Neural progenitor cell (in vitro differentiated cells): ENCODE results near the gene POLDIP2. TPM values are rescaled to one million over a fixed set of nuclear protein-coding genes. Genes with fewer than 3 reads are reported as not detected.

ENCODE experiments used
- DNase-seq: peaks from one replicate; pipeline ENCODE4 v3.0.0-alpha.2; 2016; ENCODE audit warnings: low spot score
- H2AFZ ChIP-seq: fragments of 200-600 bp; sonication (generic); replicated peaks from 2 replicates; pipeline ENCODE4 v1.6.1; 2016; ENCODE audit warnings: antibody characterized with exemption
- H3F3A ChIP-seq: fragments of 200-600 bp; sonication (generic); 2 replicates; pipeline ENCODE4 v1.6.1; 2016; ENCODE audit warnings: antibody characterized with exemption, low read depth
- H3K27ac ChIP-seq: fragments of 200-600 bp; sonication (generic); 2 replicates; pipeline ENCODE4 v1.5.1; 2016; ENCODE audit warnings: mild to moderate bottlenecking
- H3K27me3 ChIP-seq: fragments of 200-600 bp; sonication (generic); 2 replicates; pipeline ENCODE4 v1.6.1; 2016; ENCODE audit warnings: mild to moderate bottlenecking, moderate library complexity
- H3K36me3 ChIP-seq: fragments of 200-600 bp; sonication (generic); 2 replicates; pipeline ENCODE4 v1.5.1; 2016
- H3K4me1 ChIP-seq: fragments of 200-600 bp; sonication (generic); 2 replicates; pipeline ENCODE4 v1.6.1; 2016; ENCODE audit warnings: mixed run types
- H3K4me2 ChIP-seq: fragments of 200-600 bp; sonication (generic); 2 replicates; pipeline ENCODE4 v1.6.1; 2016
- H3K4me3 ChIP-seq: fragments of 200-600 bp; sonication (generic); 2 replicates; pipeline ENCODE4 v1.5.1; 2016
- H3K79me2 ChIP-seq: fragments of 200-600 bp; sonication (generic); 2 replicates; pipeline ENCODE4 v1.6.1; 2016; ENCODE audit warnings: low read depth
- H3K9ac ChIP-seq: fragments of 200-600 bp; sonication (generic); 2 replicates; pipeline ENCODE4 v1.6.1; 2016
- H3K9me3 ChIP-seq: fragments of 200-600 bp; sonication (generic); 2 replicates; pipeline ENCODE4 v1.5.1; 2016; ENCODE audit warnings: low read depth
- H4K20me1 ChIP-seq: fragments of 200-600 bp; sonication (generic); 2 replicates; pipeline ENCODE4 v1.6.1; 2016; ENCODE audit warnings: low read depth
- H3K27ac Mint-ChIP-seq: 3 replicates; pipeline ENCODE4 v1.8.0; 2021; ENCODE audit warnings: mixed read lengths
- H3K27me3 Mint-ChIP-seq: 2 replicates; pipeline ENCODE4 v1.8.0; 2022; ENCODE audit warnings: low read depth, mild to moderate bottlenecking, inconsistent platforms, moderate library complexity, mixed read lengths; ENCODE audit not compliant: insufficient read depth
- H3K36me3 Mint-ChIP-seq: 3 replicates; pipeline ENCODE4 v1.8.0; 2021; ENCODE audit warnings: mixed read lengths
- H3K4me1 Mint-ChIP-seq: 3 replicates; pipeline ENCODE4 v1.8.0; 2021; ENCODE audit warnings: mixed read lengths
- H3K4me3 Mint-ChIP-seq: 3 replicates; pipeline ENCODE4 v1.8.0; 2021; ENCODE audit warnings: mild to moderate bottlenecking, moderate library complexity, mixed read lengths
- H3K9me3 Mint-ChIP-seq: 3 replicates; pipeline ENCODE4 v1.8.0; 2020; ENCODE audit warnings: mixed read lengths
- CTCF ChIP-seq: fragments of 200-600 bp; sonication (generic); IDR thresholded peaks from 2 replicates; pipeline ENCODE4 v1.5.1; 2017; ENCODE audit warnings: antibody characterized with exemption, mild to moderate bottlenecking
- EZH2 ChIP-seq: fragments of 200-600 bp; sonication (generic); IDR thresholded peaks from 2 replicates; pipeline ENCODE4 v1.6.1; 2017; ENCODE audit warnings: antibody characterized with exemption, mild to moderate bottlenecking, moderate library complexity
- EZH2phosphoT487 ChIP-seq: fragments of 200-600 bp; sonication (generic); IDR thresholded peaks from 2 replicates; pipeline ENCODE4 v1.6.1; 2017; ENCODE audit warnings: antibody characterized with exemption
- total RNA-seq: library from RNA; depleted of rRNA; stranded (reverse); fragments of >200 nt; gene quantifications from 2 replicates; pipeline ENCODE4 v1.2.3, GENCODE V29; 2015; ENCODE audit warnings: low replicate concordance

The POLDIP2 gene
- total RNA-seq, 1 donor from 2014 or later: 44.6 TPM

- Histone ChIP-seq H3K4me1 (peaks cover 23% of the 10 kb centered on the region), H3K27ac (peak overlapping the region; percentile 13), H3F3A (peaks cover 24% of the 10 kb centered on the region), H3K4me2 (no peak overlapping the region), H4K20me1 (peaks cover 76% of the 10 kb centered on the region), H2AFZ (no peak overlapping the region), H3K36me3 (peaks cover 4% of the 10 kb centered on the region), H3K79me2 (peaks cover 94% of the 10 kb centered on the region), H3K4me3 (no peak overlapping the region), H3K27me3 (no peaks in the 10 kb centered on the region), H3K9ac (no peak overlapping the region), H3K9me3 (no peaks in the 10 kb centered on the region)
- DNase-seq: no peak
- TF ChIP-seq EZH2 (no peak), EZH2phosphoT487 (no peak), CTCF (no peak)
- Mint-ChIP-seq H3K9me3 (no peaks in the 10 kb centered on the region), H3K4me1 (peaks cover 54% of the 10 kb centered on the region), H3K4me3 (no peak overlapping the region), H3K27ac (no peak overlapping the region), H3K36me3 (peaks cover 32% of the 10 kb centered on the region), H3K27me3 (no peaks in the 10 kb centered on the region)
Measured at GRCh38 chr17:28324267-28324745, 33.0 kb downstream of the POLDIP2 start.

- Histone ChIP-seq H3K79me2 (peaks cover 67% of the 10 kb centered on the region), H3K36me3 (no peaks in the 10 kb centered on the region), H3K4me2 (peak overlapping the region; percentile 85), H3K27ac (no peak overlapping the region), H3F3A (peaks cover 4% of the 10 kb centered on the region), H4K20me1 (peaks cover 54% of the 10 kb centered on the region), H3K9me3 (no peaks in the 10 kb centered on the region), H3K4me1 (peaks cover 30% of the 10 kb centered on the region), H3K4me3 (peak overlapping the region; percentile 80), H3K27me3 (no peaks in the 10 kb centered on the region), H3K9ac (peak overlapping the region; percentile 76), H2AFZ (no peak overlapping the region)
- Mint-ChIP-seq H3K27me3 (no peaks in the 10 kb centered on the region), H3K9me3 (no peaks in the 10 kb centered on the region), H3K36me3 (peaks cover 15% of the 10 kb centered on the region), H3K4me3 (peak overlapping the region; percentile 97), H3K27ac (peak overlapping the region; percentile 31), H3K4me1 (peaks cover 55% of the 10 kb centered on the region)
- DNase-seq: no peak
- no peak for TF ChIP-seq EZH2
- TF ChIP-seq CTCF: no peak
- TF ChIP-seq EZH2phosphoT487: no peak
Measured at GRCh38 chr17:28320215-28321061, 36.9 kb downstream of the POLDIP2 start.

GRCh38 chr17:28319598-28319935, 37.8 kb downstream of the POLDIP2 start:
- Mint-ChIP-seq H3K27ac (peak overlapping the region; percentile 31), H3K4me1 (peaks cover 46% of the 10 kb centered on the region), H3K36me3 (peaks cover 11% of the 10 kb centered on the region), H3K9me3 (no peaks in the 10 kb centered on the region), H3K27me3 (no peaks in the 10 kb centered on the region), H3K4me3 (peak overlapping the region; percentile 97)
- no peak for DNase-seq
- Histone ChIP-seq H3K36me3 (no peaks in the 10 kb centered on the region), H3K27ac (peak overlapping the region; percentile 73), H3K4me2 (peak overlapping the region; percentile 85), H2AFZ (peak overlapping the region; percentile 62), H3F3A (peaks cover 4% of the 10 kb centered on the region), H3K79me2 (peaks cover 58% of the 10 kb centered on the region), H3K4me1 (peaks cover 30% of the 10 kb centered on the region), H3K27me3 (no peaks in the 10 kb centered on the region), H3K4me3 (peak overlapping the region; percentile 80), H3K9me3 (no peaks in the 10 kb centered on the region), H4K20me1 (peaks cover 46% of the 10 kb centered on the region), H3K9ac (peak overlapping the region; percentile 76)
- TF ChIP-seq EZH2 (no peak), EZH2phosphoT487 (no peak), CTCF (no peak)
